KMS-11 (cell line): Measurements from ENCODE around the gene PAQR8.

Source experiments
- H2AFZ ChIP-seq: fragments of 200-600 bp; sonication (generic); 2 replicates; pipeline ENCODE4 v1.6.1; 2016; ENCODE audit warnings: antibody characterized with exemption, mixed run types, low read depth
- H3K27ac ChIP-seq: fragments of 200-600 bp; sonication (generic); 2 replicates; pipeline ENCODE4 v1.6.1; 2016; ENCODE audit warnings: mild to moderate bottlenecking, mixed run types
- H3K27me3 ChIP-seq: fragments of 200-600 bp; sonication (generic); 2 replicates; pipeline ENCODE4 v1.6.1; 2017; ENCODE audit warnings: mild to moderate bottlenecking, low read depth, mixed run types, moderate library complexity; ENCODE audit not compliant: insufficient read depth
- H3K36me3 ChIP-seq: fragments of 200-600 bp; sonication (generic); 2 replicates; pipeline ENCODE4 v1.6.1; 2017; ENCODE audit warnings: mild to moderate bottlenecking, mixed run types; ENCODE audit not compliant: insufficient read depth
- H3K4me1 ChIP-seq: fragments of 200-600 bp; sonication (generic); 2 replicates; pipeline ENCODE4 v1.6.1; 2016; ENCODE audit warnings: mild to moderate bottlenecking, low read depth, mixed run types; ENCODE audit not compliant: poor library complexity, severe bottlenecking
- H3K4me2 ChIP-seq: fragments of 200-600 bp; sonication (generic); 2 replicates; pipeline ENCODE4 v1.7.0; 2016; ENCODE audit warnings: mild to moderate bottlenecking, mixed run types
- H3K4me3 ChIP-seq: fragments of 200-600 bp; sonication (generic); IDR thresholded peaks from 2 replicates; pipeline ENCODE4 v1.6.1; 2017; ENCODE audit warnings: low read depth, low read length, mixed read lengths; ENCODE audit not compliant: insufficient read depth
- H3K79me2 ChIP-seq: fragments of 200-600 bp; sonication (generic); 2 replicates; pipeline ENCODE4 v1.6.1; 2016; ENCODE audit warnings: low read depth, mixed run types; ENCODE audit not compliant: insufficient read depth
- H3K9ac ChIP-seq: fragments of 200-600 bp; sonication (generic); 2 replicates; pipeline ENCODE4 v1.6.1; 2016; ENCODE audit warnings: mild to moderate bottlenecking, mixed run types
- H4K20me1 ChIP-seq: fragments of 200-600 bp; sonication (generic); 2 replicates; pipeline ENCODE4 v1.6.1; 2016; ENCODE audit warnings: mild to moderate bottlenecking, mixed run types; ENCODE audit not compliant: insufficient read depth
- CTCF ChIP-seq: fragments of 200-600 bp; sonication (generic); conservative IDR thresholded peaks from 2 replicates; pipeline ENCODE4 v1.6.1; 2017; ENCODE audit warnings: low read depth, mild to moderate bottlenecking, antibody characterized with exemption, low read length, moderate library complexity, mixed read lengths

Gene PAQR8

GRCh38 chr6:52362443-52363227, 684 bp downstream of the PAQR8 start:
- Histone ChIP-seq H3K27ac (no peak overlapping the region; the same call in 1 of the 2 replicates), H3K79me2 (no peaks in the 10 kb centered on the region; the same call in 1 of the 2 replicates), H2AFZ (peak overlapping the region; percentile 96), H3K4me2 (peak overlapping the region; percentile 75), H3K4me1 (peaks cover 7% of the 10 kb centered on the region), H4K20me1 (no peaks in the 10 kb centered on the region), H3K36me3 (no peaks in the 10 kb centered on the region), H3K9ac (peak overlapping the region; percentile 80), H3K27me3 (no peaks in the 10 kb centered on the region), H3K4me3 (no peak overlapping the region)
- no peak for TF ChIP-seq CTCF

GRCh38 chr6:52363228-52363867, 1.4 kb downstream of the PAQR8 start:
- H3K27me3 ChIP-seq, result no peaks in the 10 kb centered on the region
- no peaks in the 10 kb centered on the region; the same call in 1 of the 2 replicates for H3K79me2 ChIP-seq
- H3K9ac ChIP-seq, result no peak overlapping the region
- TF ChIP-seq CTCF, result no peak
- no peak overlapping the region for H3K4me3 ChIP-seq
- no peak overlapping the region for H2AFZ ChIP-seq
- peaks cover 7% of the 10 kb centered on the region for H3K4me1 ChIP-seq
- no peaks in the 10 kb centered on the region for H4K20me1 ChIP-seq
- peak overlapping the region; percentile 75 for H3K4me2 ChIP-seq
- no peaks in the 10 kb centered on the region for H3K36me3 ChIP-seq
- no peak overlapping the region for H3K27ac ChIP-seq

- Histone ChIP-seq H3K4me1 (peaks cover 7% of the 10 kb centered on the region), H3K9ac (no peak overlapping the region), H3K36me3 (no peaks in the 10 kb centered on the region), H3K79me2 (no peaks in the 10 kb centered on the region; the same call in 1 of the 2 replicates), H3K4me3 (no peak overlapping the region), H2AFZ (no peak overlapping the region), H4K20me1 (no peaks in the 10 kb centered on the region), H3K27ac (no peak overlapping the region), H3K27me3 (no peaks in the 10 kb centered on the region), H3K4me2 (no peak overlapping the region)
- TF ChIP-seq CTCF, result no peak
These were observed 2.7 kb downstream of the PAQR8 start for GRCh38 chr6:52364480-52365166.

GRCh38 chr6:52365317-52365716, 3.4 kb downstream of the PAQR8 start:
- Histone ChIP-seq H4K20me1 (no peaks in the 10 kb centered on the region), H3K27ac (no peak overlapping the region), H3K4me1 (peaks cover 7% of the 10 kb centered on the region), H3K4me2 (no peak overlapping the region), H3K27me3 (no peaks in the 10 kb centered on the region), H3K36me3 (no peaks in the 10 kb centered on the region), H3K4me3 (no peak overlapping the region), H3K9ac (no peak overlapping the region), H2AFZ (no peak overlapping the region), H3K79me2 (no peaks in the 10 kb centered on the region; the same call in 1 of the 2 replicates)
- TF ChIP-seq CTCF, result no peak
